Fibroblast of skin of abdomen (primary cell): ENCODE results near the gene ALDH1A2. TPM values are rescaled to one million over a fixed set of nuclear protein-coding genes. Genes with fewer than 3 reads are reported as not detected.

Experiments used
- DNase-seq: peaks from one replicate; pipeline ENCODE4 v3.0.0-alpha.2; 2013
- polyA plus RNA-seq, 2 experiments: library from polyadenylated mRNA; unstranded; fragments of 120-200 nt; gene quantifications; one replicate each; pipeline ENCODE4 v1.2.1, GENCODE V29; 2013; ENCODE audit not compliant: insufficient read length in 2 of 2

Gene ALDH1A2
- 0.28 TPM for polyA plus RNA-seq (2013, experiment 1 of 2; ENCODE audit: insufficient read length)
- polyA plus RNA-seq (2013, experiment 2 of 2; ENCODE audit: insufficient read length), result 0.29 TPM

DNA sequence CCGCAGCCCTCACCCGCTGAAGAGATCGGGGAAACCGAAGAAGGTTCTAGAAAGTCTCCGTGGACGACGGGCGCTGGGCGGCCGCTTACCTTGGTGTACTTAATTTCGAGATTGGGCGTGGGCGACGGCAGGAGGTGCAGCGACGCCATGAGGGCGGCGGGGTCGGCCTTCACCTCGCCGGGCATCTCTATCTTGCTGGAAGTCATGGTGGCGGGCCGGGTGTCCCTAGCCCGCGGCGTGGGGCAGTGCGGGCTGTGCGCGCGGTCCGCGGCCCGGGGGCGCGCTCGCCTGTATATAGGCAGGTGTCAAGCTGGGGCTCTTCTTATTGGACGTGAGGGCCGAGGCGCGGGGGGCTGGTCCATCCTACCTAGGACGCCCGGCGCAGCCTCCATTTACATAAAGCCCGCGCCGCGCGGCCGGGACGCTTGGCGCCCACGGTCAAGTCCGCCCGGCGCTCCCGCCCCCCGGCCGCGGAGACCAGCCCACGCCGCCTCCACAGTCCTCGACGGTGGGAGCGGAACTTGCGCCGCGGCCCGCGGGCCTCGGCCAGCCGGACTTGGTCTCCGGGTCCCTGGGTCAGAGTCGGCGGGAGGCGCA is at the start of gene ALDH1A2:
TSS of gene ALDH1A2 (minus strand) at position 267 of the 597 bp plus-strand sequence. CDS start at position 206, 61 bp downstream.
- DNase-seq, result no peak

- DNase-seq, result no peak
These were observed 49.3 kb upstream of the ALDH1A2 start for GRCh38 chr15:58114812-58115211.

DNA sequence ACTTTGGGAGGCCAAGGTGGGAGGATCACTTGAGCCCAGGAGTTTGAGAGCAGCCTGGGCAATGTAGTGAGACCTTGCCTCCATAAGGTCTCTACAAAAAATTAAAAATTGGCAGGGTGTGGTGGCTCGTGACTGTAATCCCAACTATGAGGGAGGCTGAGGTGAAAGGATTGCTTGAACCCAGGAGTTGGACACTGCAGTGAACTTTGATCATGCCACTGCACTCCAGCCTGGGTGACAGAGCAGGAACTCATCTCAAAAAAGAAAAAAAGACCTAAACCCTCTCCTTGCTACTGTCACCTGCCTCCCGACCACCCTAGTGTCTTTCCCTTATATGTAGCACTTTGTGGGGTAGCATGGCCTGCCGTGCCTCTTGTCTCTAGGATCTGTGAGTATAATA is 48.9 kb upstream of the ALDH1A2 start:
- DNase-seq, result no peak

GRCh38 chr15:58113358-58113757 is 47.8 kb upstream of the ALDH1A2 start:
- peak; percentile 18 for DNase-seq

DNA sequence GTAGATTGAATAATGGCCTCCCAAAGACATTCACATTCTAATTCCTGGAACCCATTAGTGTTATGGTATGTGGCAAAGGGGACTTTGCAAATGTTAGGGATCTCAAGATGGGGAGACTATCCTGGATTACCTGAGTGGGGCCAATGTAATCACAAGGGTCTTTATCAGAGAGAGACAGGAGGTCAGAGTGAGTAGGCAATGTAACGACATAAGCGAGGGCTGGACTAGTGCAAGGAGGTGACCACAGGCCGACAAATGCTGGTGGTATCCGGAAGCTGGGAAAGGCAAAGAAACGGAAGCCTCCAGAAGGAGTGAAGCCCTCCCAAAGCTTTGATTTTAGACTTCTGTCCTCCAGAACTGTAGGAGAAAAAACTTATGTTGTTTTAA is 46.2 kb upstream of the ALDH1A2 start:
- DNase-seq, result no peak

- no peak for DNase-seq
These were observed 45.6 kb upstream of the ALDH1A2 start for GRCh38 chr15:58110999-58111717.

GRCh38 chr15:58109419-58109818 is 43.9 kb upstream of the ALDH1A2 start:
- no peak for DNase-seq

GRCh38 chr15:58108117-58108516 is 42.6 kb upstream of the ALDH1A2 start:
- no peak for DNase-seq

- no peak for DNase-seq
These were observed 38.0 kb upstream of the ALDH1A2 start for GRCh38 chr15:58103482-58103881.

DNA sequence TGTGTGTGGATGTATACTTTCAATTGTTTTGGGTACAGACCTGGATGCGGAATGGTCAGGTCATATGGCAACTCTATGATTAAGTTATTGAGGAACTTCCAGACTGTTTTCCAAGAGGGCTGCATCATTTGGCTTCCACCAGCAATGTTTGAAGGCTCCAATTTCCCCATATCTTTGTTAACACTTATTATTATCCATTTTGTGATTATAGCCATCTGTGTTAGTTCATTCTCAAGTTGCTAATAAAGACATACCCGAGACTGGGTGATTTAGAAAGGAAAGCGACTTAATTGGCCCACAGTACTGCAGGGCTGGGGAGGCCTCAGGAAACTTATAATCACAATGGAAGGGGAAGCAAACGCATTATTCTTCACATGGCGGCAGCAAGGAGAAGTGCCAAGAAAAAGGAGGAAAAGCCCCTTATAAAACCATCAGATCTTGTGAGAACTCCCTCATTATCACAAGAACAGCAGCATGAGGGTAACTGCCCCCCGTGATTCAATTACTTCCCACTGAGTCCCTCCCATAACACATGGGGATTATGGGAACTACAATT is 31.1 kb upstream of the ALDH1A2 start:
- no peak for DNase-seq

GRCh38 chr15:58095415-58095814 is 29.9 kb upstream of the ALDH1A2 start:
- no peak for DNase-seq

- DNase-seq, result no peak
These were observed 22.4 kb upstream of the ALDH1A2 start for GRCh38 chr15:58087871-58088270.

DNA sequence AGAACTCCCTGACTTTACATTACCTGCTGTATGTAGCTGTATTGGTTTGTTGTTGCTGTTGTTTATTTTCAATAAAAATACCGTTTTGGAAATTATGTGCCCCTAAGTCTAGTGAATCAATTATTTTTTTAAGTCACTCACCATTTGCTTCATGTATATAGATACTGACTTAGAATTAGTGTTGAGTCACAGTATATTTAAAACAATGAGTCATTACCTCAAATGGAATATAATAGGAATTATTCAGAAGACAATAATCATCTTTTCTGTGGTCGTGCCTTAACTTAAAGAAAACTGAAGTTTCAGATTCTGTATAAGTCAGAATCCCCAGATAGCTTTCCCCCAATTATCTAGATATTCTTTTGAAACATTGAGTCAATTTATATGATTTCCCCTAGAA is 21.0 kb upstream of the ALDH1A2 start:
- DNase-seq, result peak; percentile 21

DNA sequence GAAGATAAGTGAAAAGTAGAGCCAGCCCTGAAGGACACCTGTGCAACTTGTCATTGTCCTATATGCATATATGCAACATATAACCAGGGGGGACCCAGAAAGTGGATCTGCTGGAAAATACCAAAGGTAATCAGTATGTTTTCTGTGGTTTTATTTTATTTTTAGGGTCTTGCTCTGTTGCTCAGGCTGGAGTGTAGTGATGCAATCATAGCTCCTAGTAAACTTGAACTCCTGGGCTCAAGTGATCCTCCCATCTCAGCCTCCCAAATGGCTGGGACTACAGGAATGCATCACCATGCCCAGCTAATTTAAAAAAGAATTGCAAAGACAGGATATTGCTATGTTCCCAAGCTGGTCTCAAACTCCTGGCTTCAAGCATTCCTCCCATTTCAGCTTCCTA is 18.0 kb upstream of the ALDH1A2 start:
- DNase-seq, result no peak

GRCh38 chr15:58081891-58082290 is 16.4 kb upstream of the ALDH1A2 start:
- DNase-seq, result no peak

GRCh38 chr15:58081456-58081855 is 15.9 kb upstream of the ALDH1A2 start:
- DNase-seq, result peak; percentile 27

DNA sequence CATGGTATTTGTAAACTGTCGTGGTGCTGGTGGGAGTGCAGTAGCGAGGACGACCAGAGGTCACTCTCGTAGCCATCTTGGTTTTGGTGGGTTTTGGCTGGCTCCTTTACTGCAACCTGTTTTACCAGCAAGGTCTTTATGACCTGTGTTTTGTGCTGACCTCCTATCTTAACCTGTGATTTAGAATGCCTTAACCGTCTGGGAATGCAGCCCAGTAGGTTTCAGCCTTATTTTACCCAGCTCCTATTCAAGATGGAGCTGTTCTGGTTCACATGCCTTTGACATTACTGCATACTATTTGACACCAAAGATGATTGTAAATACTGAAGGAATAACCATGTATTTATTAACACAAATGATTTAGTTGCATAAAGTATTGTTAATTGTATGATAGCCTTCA is 15.4 kb upstream of the ALDH1A2 start:
- DNase-seq, result peak; percentile 13

DNA sequence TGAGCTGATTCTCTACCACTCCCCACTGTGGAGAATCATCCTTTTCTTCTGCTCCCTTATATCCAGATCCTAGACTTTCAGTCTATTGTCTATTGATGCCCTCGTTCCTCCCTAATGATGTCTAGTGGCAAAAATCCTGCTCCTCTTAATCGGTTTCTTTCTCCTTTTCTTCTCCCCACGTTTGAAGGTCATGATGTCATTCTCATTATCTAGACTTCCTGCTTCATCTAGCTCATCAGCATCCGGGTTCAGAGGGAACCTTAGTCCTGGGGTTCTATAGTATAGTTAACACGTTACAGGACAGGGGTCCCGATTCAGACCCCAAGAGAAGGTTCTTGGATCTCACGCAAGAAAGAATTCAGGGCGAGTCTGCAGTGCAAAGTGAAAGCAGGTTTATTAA is 14.9 kb upstream of the ALDH1A2 start:
- DNase-seq, result no peak

- no peak for DNase-seq
These were observed 13.1 kb upstream of the ALDH1A2 start for GRCh38 chr15:58078591-58078990.

DNA sequence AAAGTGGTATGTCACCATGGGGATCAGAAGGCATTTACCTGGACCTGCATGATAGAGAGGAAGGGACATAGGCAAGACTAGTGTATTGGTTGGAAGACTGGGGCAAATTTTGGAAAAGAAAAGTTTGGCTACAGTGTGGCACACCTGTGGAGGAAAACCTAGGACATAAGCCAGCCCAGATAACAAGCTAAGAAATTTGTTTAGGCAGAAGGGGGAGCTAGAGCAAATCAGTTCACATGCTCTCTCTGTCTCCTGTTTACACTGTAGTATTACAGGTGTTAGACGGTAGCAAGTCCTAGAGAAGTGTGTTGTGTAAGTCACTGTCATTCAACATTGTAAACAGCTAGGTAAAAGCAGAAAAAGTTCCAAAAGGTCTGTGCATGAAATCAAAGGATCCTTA is 11.9 kb upstream of the ALDH1A2 start:
- DNase-seq, result no peak

- DNase-seq, result no peak
These were observed 8.9 kb upstream of the ALDH1A2 start for GRCh38 chr15:58074452-58074851.

DNA sequence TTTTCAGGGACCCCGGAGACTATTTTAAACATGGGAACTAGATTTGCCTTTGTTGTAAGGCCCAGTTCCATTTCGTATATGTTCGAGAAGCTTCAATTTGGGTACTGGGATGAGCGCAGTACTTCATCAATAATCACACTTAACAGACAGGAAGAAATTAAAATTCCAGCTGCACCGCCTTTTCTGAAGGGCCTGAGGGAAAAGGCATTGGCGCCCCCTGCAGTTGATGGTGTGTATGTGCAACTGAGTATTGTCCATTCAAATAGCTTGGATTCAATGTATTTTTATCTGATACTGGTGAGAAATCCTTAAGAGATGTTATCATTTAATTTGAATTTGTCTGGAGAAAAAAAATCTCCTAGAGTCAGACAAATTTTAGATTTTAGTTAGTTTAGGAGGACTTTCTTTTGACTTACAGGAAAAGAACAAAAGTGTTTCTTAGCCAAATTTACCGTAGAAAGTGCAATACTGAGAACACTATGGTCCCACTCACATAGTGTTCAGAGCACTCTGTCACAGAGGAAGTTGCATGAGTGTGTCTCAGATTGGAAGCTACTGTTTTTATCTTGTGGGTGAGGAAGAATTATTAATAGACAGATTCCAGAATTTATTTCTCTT is 5.4 kb upstream of the ALDH1A2 start:
- DNase-seq, result peak; percentile 52

GRCh38 chr15:58069008-58069407 is 3.5 kb upstream of the ALDH1A2 start:
- no peak for DNase-seq
